KMS-11 (cell line): ENCODE results near the gene MAL.

Experiments used
- H2AFZ ChIP-seq: fragments of 200-600 bp; sonication (generic); 2 replicates; pipeline ENCODE4 v1.6.1; 2016; ENCODE audit warnings: antibody characterized with exemption, mixed run types, low read depth
- H3K27ac ChIP-seq: fragments of 200-600 bp; sonication (generic); 2 replicates; pipeline ENCODE4 v1.6.1; 2016; ENCODE audit warnings: mild to moderate bottlenecking, mixed run types
- H3K27me3 ChIP-seq: fragments of 200-600 bp; sonication (generic); 2 replicates; pipeline ENCODE4 v1.6.1; 2017; ENCODE audit warnings: mild to moderate bottlenecking, low read depth, mixed run types, moderate library complexity; ENCODE audit not compliant: insufficient read depth
- H3K36me3 ChIP-seq: fragments of 200-600 bp; sonication (generic); 2 replicates; pipeline ENCODE4 v1.6.1; 2017; ENCODE audit warnings: mild to moderate bottlenecking, mixed run types; ENCODE audit not compliant: insufficient read depth
- H3K4me1 ChIP-seq: fragments of 200-600 bp; sonication (generic); 2 replicates; pipeline ENCODE4 v1.6.1; 2016; ENCODE audit warnings: mild to moderate bottlenecking, low read depth, mixed run types; ENCODE audit not compliant: poor library complexity, severe bottlenecking
- H3K4me2 ChIP-seq: fragments of 200-600 bp; sonication (generic); 2 replicates; pipeline ENCODE4 v1.7.0; 2016; ENCODE audit warnings: mild to moderate bottlenecking, mixed run types
- H3K4me3 ChIP-seq: fragments of 200-600 bp; sonication (generic); IDR thresholded peaks from 2 replicates; pipeline ENCODE4 v1.6.1; 2017; ENCODE audit warnings: low read depth, low read length, mixed read lengths; ENCODE audit not compliant: insufficient read depth
- H3K79me2 ChIP-seq: fragments of 200-600 bp; sonication (generic); 2 replicates; pipeline ENCODE4 v1.6.1; 2016; ENCODE audit warnings: low read depth, mixed run types; ENCODE audit not compliant: insufficient read depth
- H3K9ac ChIP-seq: fragments of 200-600 bp; sonication (generic); 2 replicates; pipeline ENCODE4 v1.6.1; 2016; ENCODE audit warnings: mild to moderate bottlenecking, mixed run types
- H4K20me1 ChIP-seq: fragments of 200-600 bp; sonication (generic); 2 replicates; pipeline ENCODE4 v1.6.1; 2016; ENCODE audit warnings: mild to moderate bottlenecking, mixed run types; ENCODE audit not compliant: insufficient read depth
- TF ChIP-seq, protein P1 (sequence below): fragments of 200-600 bp; sonication (generic); conservative IDR thresholded peaks from 2 replicates; pipeline ENCODE4 v1.6.1; 2017; ENCODE audit warnings: low read depth, mild to moderate bottlenecking, antibody characterized with exemption, low read length, moderate library complexity, mixed read lengths

The MAL gene

DNA sequence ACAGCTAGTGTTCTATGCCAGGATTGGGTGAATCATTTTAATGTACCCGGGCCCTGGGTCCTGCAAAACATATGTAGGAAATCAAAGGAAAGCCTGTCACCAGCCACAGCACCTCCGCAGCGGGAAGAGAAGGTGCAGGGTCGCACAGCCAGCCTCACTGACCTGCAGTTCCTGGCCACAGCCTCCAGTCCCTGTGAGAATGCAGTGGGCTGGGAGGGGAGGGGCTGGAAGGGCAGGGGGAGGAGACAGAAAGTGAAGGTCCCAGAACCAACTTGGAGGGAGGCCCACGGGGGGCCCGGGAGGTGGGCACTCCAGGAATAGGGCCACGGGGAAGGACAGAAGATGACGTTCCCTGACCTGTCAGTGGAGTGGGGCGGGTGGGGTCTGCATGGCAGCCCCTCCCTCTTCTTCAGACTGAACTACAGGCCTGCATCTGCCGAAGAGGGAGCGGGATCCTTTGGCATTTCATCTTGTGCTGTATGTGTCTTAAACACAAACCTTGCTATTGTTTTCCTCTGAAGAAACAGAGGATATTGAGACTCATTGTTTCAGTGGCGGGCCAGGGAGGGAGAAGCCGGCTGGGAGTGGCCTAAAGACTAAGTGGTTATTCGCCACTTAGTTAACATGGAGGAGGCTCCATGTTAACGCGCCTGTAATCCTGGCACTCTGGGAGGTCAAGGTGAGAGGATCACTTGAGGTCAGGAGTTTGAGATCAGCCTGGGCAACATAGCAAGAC, 7.5 kb downstream of the MAL start:
- Histone ChIP-seq H3K79me2 (no peaks in the 10 kb centered on the region), H3K4me3 (no peak overlapping the region), H3K27ac (no peak overlapping the region), H3K4me2 (no peak overlapping the region), H3K27me3 (no peaks in the 10 kb centered on the region), H2AFZ (no peak overlapping the region), H3K36me3 (no peaks in the 10 kb centered on the region), H4K20me1 (no peaks in the 10 kb centered on the region), H3K9ac (no peak overlapping the region), H3K4me1 (no peaks in the 10 kb centered on the region)
- TF ChIP-seq, protein P1, sequence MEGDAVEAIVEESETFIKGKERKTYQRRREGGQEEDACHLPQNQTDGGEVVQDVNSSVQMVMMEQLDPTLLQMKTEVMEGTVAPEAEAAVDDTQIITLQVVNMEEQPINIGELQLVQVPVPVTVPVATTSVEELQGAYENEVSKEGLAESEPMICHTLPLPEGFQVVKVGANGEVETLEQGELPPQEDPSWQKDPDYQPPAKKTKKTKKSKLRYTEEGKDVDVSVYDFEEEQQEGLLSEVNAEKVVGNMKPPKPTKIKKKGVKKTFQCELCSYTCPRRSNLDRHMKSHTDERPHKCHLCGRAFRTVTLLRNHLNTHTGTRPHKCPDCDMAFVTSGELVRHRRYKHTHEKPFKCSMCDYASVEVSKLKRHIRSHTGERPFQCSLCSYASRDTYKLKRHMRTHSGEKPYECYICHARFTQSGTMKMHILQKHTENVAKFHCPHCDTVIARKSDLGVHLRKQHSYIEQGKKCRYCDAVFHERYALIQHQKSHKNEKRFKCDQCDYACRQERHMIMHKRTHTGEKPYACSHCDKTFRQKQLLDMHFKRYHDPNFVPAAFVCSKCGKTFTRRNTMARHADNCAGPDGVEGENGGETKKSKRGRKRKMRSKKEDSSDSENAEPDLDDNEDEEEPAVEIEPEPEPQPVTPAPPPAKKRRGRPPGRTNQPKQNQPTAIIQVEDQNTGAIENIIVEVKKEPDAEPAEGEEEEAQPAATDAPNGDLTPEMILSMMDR: no peak

DNA sequence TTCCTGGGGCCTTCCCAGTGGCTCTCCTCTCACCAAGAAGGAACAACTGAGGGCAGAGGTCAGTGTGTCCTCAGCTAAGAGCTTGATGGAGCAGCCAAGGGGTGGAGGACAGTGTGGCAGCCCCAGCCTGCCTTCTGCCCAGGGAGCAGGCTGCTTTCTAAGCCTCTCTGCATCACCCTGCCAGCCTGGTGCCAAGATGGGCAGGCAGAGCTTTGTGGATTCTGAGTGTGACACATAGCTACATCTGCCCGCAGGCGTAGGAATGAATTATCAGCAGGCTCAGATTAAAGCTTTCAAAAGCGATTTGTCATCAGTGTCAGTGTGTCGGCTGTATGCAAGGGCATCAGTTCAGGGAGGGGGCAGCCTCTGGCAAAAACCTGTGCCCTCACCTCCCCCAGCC, 8.7 kb downstream of the MAL start:
- H3K4me1 ChIP-seq: no peaks in the 10 kb centered on the region
- no peaks in the 10 kb centered on the region for H3K27me3 ChIP-seq
- H2AFZ ChIP-seq: no peak overlapping the region
- no peaks in the 10 kb centered on the region for H3K79me2 ChIP-seq
- no peaks in the 10 kb centered on the region for H3K36me3 ChIP-seq
- TF ChIP-seq, protein P1: no peak
- H3K4me3 ChIP-seq: no peak overlapping the region
- no peak overlapping the region for H3K9ac ChIP-seq
- no peak overlapping the region for H3K4me2 ChIP-seq
- no peak overlapping the region for H3K27ac ChIP-seq
- H4K20me1 ChIP-seq: no peaks in the 10 kb centered on the region

DNA sequence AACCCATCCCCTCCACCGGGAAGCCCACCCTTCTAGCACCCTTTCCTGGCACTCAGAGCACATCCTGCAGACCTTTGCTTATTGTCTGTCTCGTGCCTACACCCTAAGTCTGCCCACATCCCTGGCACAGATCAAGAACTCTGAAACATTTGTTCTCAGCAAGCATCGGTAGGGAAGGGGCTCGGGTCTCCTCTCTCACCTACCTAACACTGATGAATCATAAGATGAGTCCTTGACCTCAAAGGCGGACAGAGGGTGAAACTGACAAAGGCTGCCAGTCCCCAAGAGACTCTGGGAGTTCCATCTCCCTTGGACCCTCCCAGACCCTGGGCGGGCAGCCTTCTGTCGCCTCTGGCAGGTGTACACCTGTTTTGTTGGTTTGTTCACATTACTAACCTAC, 9.3 kb downstream of the MAL start:
- no peaks in the 10 kb centered on the region for H3K4me1 ChIP-seq
- no peak overlapping the region for H3K4me3 ChIP-seq
- no peak overlapping the region for H2AFZ ChIP-seq
- no peaks in the 10 kb centered on the region for H3K36me3 ChIP-seq
- H3K27me3 ChIP-seq: no peaks in the 10 kb centered on the region
- no peak overlapping the region for H3K9ac ChIP-seq
- no peak overlapping the region for H3K27ac ChIP-seq
- H4K20me1 ChIP-seq: no peaks in the 10 kb centered on the region
- no peaks in the 10 kb centered on the region for H3K79me2 ChIP-seq
- TF ChIP-seq, protein P1: no peak
- no peak overlapping the region for H3K4me2 ChIP-seq

DNA sequence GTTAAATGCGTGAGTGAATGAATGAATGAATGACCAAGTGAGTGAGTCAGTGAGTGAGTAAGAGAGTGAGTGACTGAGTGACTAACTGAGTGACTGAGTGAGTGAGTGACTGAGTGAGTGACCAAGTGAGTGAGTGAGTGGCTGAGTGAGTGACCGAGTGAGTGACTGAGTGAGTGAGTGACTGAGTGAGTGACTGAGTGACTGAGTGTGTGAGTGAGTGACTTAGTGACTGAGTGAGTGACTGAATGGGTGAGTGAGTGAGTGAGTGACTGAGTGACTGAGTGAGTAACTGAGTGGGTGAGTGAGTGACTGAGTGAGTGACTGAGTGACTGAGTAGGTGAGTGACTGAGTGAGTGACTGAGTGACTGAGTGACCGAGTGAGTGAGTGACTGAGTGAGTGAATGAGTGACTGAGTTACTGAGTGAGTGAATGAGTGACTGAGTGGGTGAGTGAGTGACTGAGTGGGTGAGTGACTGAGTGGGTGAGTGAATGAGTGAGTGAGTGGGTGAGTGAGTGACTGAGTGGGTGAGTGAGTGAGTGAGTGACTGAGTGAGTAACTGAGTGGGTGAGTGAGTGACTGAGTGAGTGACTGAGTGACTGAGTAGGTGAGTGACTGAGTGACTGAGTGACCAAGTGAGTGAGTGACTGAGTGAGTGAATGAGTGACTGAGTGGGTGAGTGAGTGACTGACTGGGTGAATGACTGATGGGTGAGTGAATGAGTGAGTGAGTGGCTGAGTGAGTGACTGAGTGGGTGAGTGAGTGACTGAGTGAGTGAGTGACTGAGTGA, 11.3 kb downstream of the MAL start:
- Histone ChIP-seq H3K27me3 (no peaks in the 10 kb centered on the region), H2AFZ (no peak overlapping the region), H3K27ac (no peak overlapping the region), H3K79me2 (no peaks in the 10 kb centered on the region), H3K4me2 (no peak overlapping the region), H3K36me3 (no peaks in the 10 kb centered on the region), H4K20me1 (no peaks in the 10 kb centered on the region), H3K4me3 (no peak overlapping the region), H3K4me1 (no peaks in the 10 kb centered on the region), H3K9ac (no peak overlapping the region)
- TF ChIP-seq, protein P1: no peak
